GM12874 (cell line): ENCODE data around the gene LRIT2.

Source experiments
- CTCF ChIP-seq: IDR thresholded peaks from 2 replicates; pipeline ENCODE4 v1.5.1; 2011; ENCODE audit warnings: low read depth, mild to moderate bottlenecking, control low read depth, low read length, moderate library complexity; ENCODE audit not compliant: insufficient read depth

The LRIT2 gene

GRCh38 chr10:84225427-84226173 lies at the start of gene LRIT2:
Gene LRIT2 (minus strand): TSS chr10:84225544. CDS start chr10:84225520, 24 bp downstream.
- no peak for TF ChIP-seq CTCF

GRCh38 chr10:84270708-84271107 lies 45.4 kb upstream of the LRIT2 start:
- no peak for TF ChIP-seq CTCF

GRCh38 chr10:84269773-84270172 lies 44.4 kb upstream of the LRIT2 start:
- no peak for TF ChIP-seq CTCF

- TF ChIP-seq CTCF: no peak
Measured at GRCh38 chr10:84269162-84269561, 43.8 kb upstream of the LRIT2 start.

- TF ChIP-seq CTCF: peak; percentile 78
Measured at GRCh38 chr10:84267503-84268126, 42.3 kb upstream of the LRIT2 start.

GRCh38 chr10:84265418-84265817 lies 40.1 kb upstream of the LRIT2 start:
- no peak for TF ChIP-seq CTCF

GRCh38 chr10:84264611-84265141 lies 39.3 kb upstream of the LRIT2 start:
- peak; percentile 93 for TF ChIP-seq CTCF
